H9 (cell line): ENCODE data around the gene PID1. TPM values are rescaled to one million over a fixed set of nuclear protein-coding genes. Genes with fewer than 3 reads are reported as not detected.

Experiments used
- DNase-seq: peaks from one replicate; pipeline ENCODE4 v3.0.0-alpha.2; 2017
- H2AFZ ChIP-seq: one replicate; pipeline ENCODE4 v1.6.1; 2013; ENCODE audit warnings: mild to moderate bottlenecking, low read length, control low read depth, moderate library complexity
- H2AK5ac ChIP-seq: 2 replicates; pipeline ENCODE4 v1.6.1; 2013; ENCODE audit warnings: low read length, control low read depth, mixed read lengths; ENCODE audit not compliant: insufficient read length
- H2BK120ac ChIP-seq: one replicate; pipeline ENCODE4 v1.6.1; 2013; ENCODE audit warnings: low read depth, mild to moderate bottlenecking, low read length, control low read depth, inconsistent platforms; ENCODE audit not compliant: poor library complexity, severe bottlenecking
- H2BK12ac ChIP-seq: 2 replicates; pipeline ENCODE4 v1.6.1; 2013; ENCODE audit warnings: low read length, control low read depth, mixed read lengths, low read depth; ENCODE audit not compliant: insufficient read length
- H2BK15ac ChIP-seq: 2 replicates; pipeline ENCODE4 v1.6.1; 2013; ENCODE audit warnings: low read depth, low read length, control low read depth
- H2BK20ac ChIP-seq: one replicate; pipeline ENCODE4 v1.6.1; 2013; ENCODE audit warnings: low read depth, mild to moderate bottlenecking, low read length, control low read depth, inconsistent platforms; ENCODE audit not compliant: poor library complexity, severe bottlenecking
- H2BK5ac ChIP-seq: 2 replicates; pipeline ENCODE4 v1.6.1; 2013; ENCODE audit warnings: low read length, control low read depth, mixed read lengths; ENCODE audit not compliant: insufficient read length
- H3K14ac ChIP-seq: 2 replicates; pipeline ENCODE4 v1.6.1; 2013; ENCODE audit warnings: low read length, control low read depth; ENCODE audit not compliant: insufficient read depth
- H3K18ac ChIP-seq: 2 replicates; pipeline ENCODE4 v1.6.1; 2013; ENCODE audit warnings: low read depth, mild to moderate bottlenecking, mixed read lengths, low read length, control low read depth; ENCODE audit not compliant: insufficient read length
- H3K23ac ChIP-seq: 2 replicates; pipeline ENCODE4 v1.6.1; 2013; ENCODE audit warnings: low read length, control low read depth, mixed read lengths, low read depth; ENCODE audit not compliant: insufficient read length
- H3K23me2 ChIP-seq: 2 replicates; pipeline ENCODE4 v1.6.1; 2013; ENCODE audit warnings: low read depth, mild to moderate bottlenecking, mixed read lengths, low read length, control low read depth; ENCODE audit not compliant: insufficient read length, poor library complexity, severe bottlenecking
- H3K27ac ChIP-seq: 2 replicates; pipeline ENCODE4 v1.5.1; 2013; ENCODE audit warnings: low read length, control low read depth, mixed read lengths, low read depth; ENCODE audit not compliant: insufficient read length
- H3K27me3 ChIP-seq: 2 replicates; pipeline ENCODE4 v1.6.1; 2013; ENCODE audit warnings: low read length, control low read depth, inconsistent platforms; ENCODE audit not compliant: insufficient read depth
- H3K4ac ChIP-seq: 2 replicates; pipeline ENCODE4 v1.6.1; 2013; ENCODE audit warnings: low read depth, mild to moderate bottlenecking, control low read depth, inconsistent platforms, low read length, moderate library complexity
- H3K4me1 ChIP-seq: 2 replicates; pipeline ENCODE4 v1.6.1; 2013; ENCODE audit warnings: low read length, control low read depth, inconsistent platforms; ENCODE audit not compliant: insufficient read depth
- H3K4me2 ChIP-seq: 2 replicates; pipeline ENCODE4 v1.6.1; 2013; ENCODE audit warnings: low read length, control low read depth, mixed read lengths; ENCODE audit not compliant: insufficient read length, insufficient read depth
- H3K56ac ChIP-seq: 2 replicates; pipeline ENCODE4 v1.6.1; 2013; ENCODE audit warnings: low read depth, mild to moderate bottlenecking, mixed read lengths, low read length, control low read depth; ENCODE audit not compliant: insufficient read length
- H3K79me1 ChIP-seq: 2 replicates; pipeline ENCODE4 v1.6.1; 2013; ENCODE audit warnings: low read depth, mild to moderate bottlenecking, moderate library complexity, low read length, control low read depth, inconsistent platforms; ENCODE audit not compliant: insufficient read depth, poor library complexity, severe bottlenecking
- H3K79me2 ChIP-seq: 2 replicates; pipeline ENCODE4 v1.6.1; 2013; ENCODE audit warnings: low read length, control low read depth, inconsistent platforms; ENCODE audit not compliant: insufficient read depth
- H3K9ac ChIP-seq: 2 replicates; pipeline ENCODE4 v1.6.1; 2013; ENCODE audit warnings: low read length, control low read depth, mixed read lengths; ENCODE audit not compliant: insufficient read length; ENCODE audit errors: extremely low read depth
- H3K9me3 ChIP-seq: one replicate; pipeline ENCODE4 v1.6.1; 2013; ENCODE audit warnings: low read depth, low read length, inconsistent platforms; ENCODE audit not compliant: control insufficient read depth
- H3T11ph ChIP-seq: one replicate; pipeline ENCODE4 v1.6.1; 2013; ENCODE audit warnings: mild to moderate bottlenecking, low read length, control low read depth, inconsistent platforms
- H4K20me1 ChIP-seq: one replicate; pipeline ENCODE4 v1.6.1; 2013; ENCODE audit not compliant: control insufficient read depth, insufficient read length, insufficient read depth
- H4K5ac ChIP-seq: 2 replicates; pipeline ENCODE4 v1.6.1; 2013; ENCODE audit warnings: low read depth, mild to moderate bottlenecking, mixed read lengths, low read length, control low read depth; ENCODE audit not compliant: insufficient read length
- H4K8ac ChIP-seq: replicated peaks from 2 replicates; pipeline ENCODE4 v1.6.1; 2013; ENCODE audit warnings: low read length, control low read depth, mixed read lengths, low read depth; ENCODE audit not compliant: insufficient read length
- H4K91ac ChIP-seq: 2 replicates; pipeline ENCODE4 v1.6.1; 2013; ENCODE audit warnings: low read depth, mild to moderate bottlenecking, moderate library complexity, mixed read lengths, low read length, control low read depth; ENCODE audit not compliant: insufficient read length
- H3K27ac Mint-ChIP-seq, 3 experiments: 2 replicates in 2 of 3; 3 replicates in 1 of 3; pipeline ENCODE4 v1.8.0; 2020 to 2021; ENCODE audit warnings: mixed read lengths in 3 of 3, mild to moderate bottlenecking in 1 of 3, moderate library complexity in 1 of 3
- H3K27me3 Mint-ChIP-seq: 2 replicates; pipeline ENCODE4 v1.8.0; 2021; ENCODE audit warnings: low read depth, mild to moderate bottlenecking, moderate library complexity, mixed read lengths
- H3K36me3 Mint-ChIP-seq, 3 experiments: 2 replicates in 2 of 3; 3 replicates in 1 of 3; pipeline ENCODE4 v1.8.0; 2020 to 2021; ENCODE audit warnings: low read depth in 3 of 3, mixed read lengths in 3 of 3; ENCODE audit not compliant: insufficient read depth in 1 of 3
- H3K4me1 Mint-ChIP-seq, 2 experiments: 2 replicates each; pipeline ENCODE4 v1.8.0; 2020; ENCODE audit warnings: mixed read lengths in 2 of 2
- H3K4me3 Mint-ChIP-seq, 2 experiments: 2 replicates in 1 of 2; 3 replicates in 1 of 2; pipeline ENCODE4 v1.8.0; 2020 to 2021; ENCODE audit warnings: mild to moderate bottlenecking in 2 of 2, mixed read lengths in 2 of 2, moderate library complexity in 1 of 2
- H3K9me3 Mint-ChIP-seq, 2 experiments: 2 replicates in 1 of 2; 3 replicates in 1 of 2; pipeline ENCODE4 v1.8.0; 2020; ENCODE audit warnings: mild to moderate bottlenecking in 2 of 2, mixed read lengths in 2 of 2, moderate library complexity in 1 of 2
- WGBS: extraction: QIAGEN DNeasy Blood & Tissue Kit; methylation state at CpG from one replicate; pipeline ENCODE4 v1.1.7; 2013; ENCODE audit warnings: missing lambda C conversion rate, low lambda C conversion rate, mixed read lengths; ENCODE audit not compliant: insufficient read length; ENCODE audit errors: extremely low coverage; 5-methylcytosine and 5-hydroxymethylcytosine counted together
- total RNA-seq: library from RNA; stranded (reverse); gene quantifications from 2 replicates; pipeline ENCODE4 v1.2.1, GENCODE V29; 2021
- TF ChIP-seq, protein P1 (sequence below): fragments of 200-600 bp; sonication (generic); conservative IDR thresholded peaks from 3 replicates; pipeline ENCODE4 v1.8.0; 2021; ENCODE audit warnings: antibody characterized with exemption, mild to moderate bottlenecking

The PID1 gene
- total RNA-seq, 1 experiment from 2014 or later, result 1.4 TPM

DNA sequence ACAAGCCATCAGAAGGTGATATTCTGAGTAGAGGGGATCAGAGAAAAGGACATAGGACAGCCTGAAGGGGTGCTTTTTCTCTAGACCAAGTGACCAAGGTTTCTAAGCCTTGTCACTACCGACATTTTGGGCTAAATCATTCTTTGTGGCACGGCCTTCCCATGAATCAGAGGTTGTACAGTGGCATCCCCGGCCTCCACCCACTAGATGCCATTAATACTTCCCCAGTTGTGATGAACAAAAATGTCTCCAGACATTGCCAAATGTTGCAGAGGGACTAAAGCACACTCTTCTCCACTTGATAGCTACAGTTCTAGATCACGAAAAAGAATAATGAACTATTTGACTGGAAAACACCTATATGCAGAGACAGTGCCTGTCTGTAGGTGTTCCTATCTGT, 143.6 kb downstream of the PID1 start:
- H3K27me3 Mint-ChIP-seq, result no peaks in the 10 kb centered on the region
- Histone ChIP-seq H3K27ac (no peak overlapping the region), H2BK20ac (no peak overlapping the region), H2BK12ac (no peak overlapping the region), H3K79me2 (no peaks in the 10 kb centered on the region), H3K79me1 (no peaks in the 10 kb centered on the region), H3K27me3 (no peaks in the 10 kb centered on the region), H3K9me3 (no peaks in the 10 kb centered on the region), H3K9ac (no peak overlapping the region), H3T11ph (no peak overlapping the region), H2BK15ac (no peak overlapping the region), H2BK5ac (no peak overlapping the region), H3K56ac (no peak overlapping the region), H3K18ac (no peak overlapping the region), H3K4me1 (no peaks in the 10 kb centered on the region), H2AK5ac (no peak overlapping the region), H4K8ac (no peak overlapping the region), H3K23ac (no peak overlapping the region), H2AFZ (no peak overlapping the region), H2BK120ac (no peak overlapping the region), H3K4me2 (no peak overlapping the region), H3K14ac (no peak overlapping the region), H3K23me2 (no peaks in the 10 kb centered on the region), H4K91ac (no peak overlapping the region), H3K4ac (no peak overlapping the region), H4K5ac (no peak overlapping the region), H4K20me1 (no peaks in the 10 kb centered on the region)
- H3K36me3 Mint-ChIP-seq, result 0 out of 7 replicates have a peak, but pooled peaks cover 0 to 5% (median 0%) of the 10 kb centered on the region in 3 experiments
- no peak overlapping the region for H3K4me3 Mint-ChIP-seq
- no peak for DNase-seq
- no peaks in the 10 kb centered on the region for H3K4me1 Mint-ChIP-seq
- no peak overlapping the region for H3K27ac Mint-ChIP-seq
- TF ChIP-seq, protein P1, sequence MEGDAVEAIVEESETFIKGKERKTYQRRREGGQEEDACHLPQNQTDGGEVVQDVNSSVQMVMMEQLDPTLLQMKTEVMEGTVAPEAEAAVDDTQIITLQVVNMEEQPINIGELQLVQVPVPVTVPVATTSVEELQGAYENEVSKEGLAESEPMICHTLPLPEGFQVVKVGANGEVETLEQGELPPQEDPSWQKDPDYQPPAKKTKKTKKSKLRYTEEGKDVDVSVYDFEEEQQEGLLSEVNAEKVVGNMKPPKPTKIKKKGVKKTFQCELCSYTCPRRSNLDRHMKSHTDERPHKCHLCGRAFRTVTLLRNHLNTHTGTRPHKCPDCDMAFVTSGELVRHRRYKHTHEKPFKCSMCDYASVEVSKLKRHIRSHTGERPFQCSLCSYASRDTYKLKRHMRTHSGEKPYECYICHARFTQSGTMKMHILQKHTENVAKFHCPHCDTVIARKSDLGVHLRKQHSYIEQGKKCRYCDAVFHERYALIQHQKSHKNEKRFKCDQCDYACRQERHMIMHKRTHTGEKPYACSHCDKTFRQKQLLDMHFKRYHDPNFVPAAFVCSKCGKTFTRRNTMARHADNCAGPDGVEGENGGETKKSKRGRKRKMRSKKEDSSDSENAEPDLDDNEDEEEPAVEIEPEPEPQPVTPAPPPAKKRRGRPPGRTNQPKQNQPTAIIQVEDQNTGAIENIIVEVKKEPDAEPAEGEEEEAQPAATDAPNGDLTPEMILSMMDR, result no peak
- H3K9me3 Mint-ChIP-seq, result peaks cover 0 to 4% of the 10 kb centered on the region in 2 experiments; a peak in 3 of 5 replicates
- WGBS, result no CpG with 5 or more reads among the region's 4 CpGs
